Right cardiac atrium (tissue), 5 donors: Measurements from ENCODE around the gene FREY1. TPM values are rescaled to one million over a fixed set of nuclear protein-coding genes. Genes with fewer than 3 reads are reported as not detected.

Experiments used
- ATAC-seq, 2 donors: fragments of 200-7000 bp; cut with Tn5 transposase; one replicate each; pipeline versions ENCODE4 v1.8.0 to v1.9.1; 2020; ENCODE audit warnings: moderate library complexity in 2 of 2, mild to moderate bottlenecking in 1 of 2
- DNase-seq, 3 donors: peaks; one replicate each; pipeline ENCODE4 v3.0.0-alpha.2; 2020
- H3K27ac ChIP-seq: one replicate; pipeline ENCODE4 v1.5.1; 2013; ENCODE audit warnings: mild to moderate bottlenecking, low read length, control low read depth, moderate library complexity
- H3K27me3 ChIP-seq: one replicate; pipeline ENCODE4 v1.6.1; 2013; ENCODE audit not compliant: control insufficient read depth, insufficient read depth
- H3K4me1 ChIP-seq: one replicate; pipeline ENCODE4 v1.6.1; 2013; ENCODE audit warnings: low read length; ENCODE audit not compliant: control insufficient read depth, insufficient read depth
- H3K4me3 ChIP-seq: one replicate; pipeline ENCODE4 v1.5.1; 2013; ENCODE audit warnings: low read length, control low read depth
- H3K9me3 ChIP-seq: one replicate; pipeline ENCODE4 v1.6.1; 2013; ENCODE audit warnings: low read length; ENCODE audit not compliant: control insufficient read depth
- WGBS: extraction: QIAGEN DNeasy Blood & Tissue Kit; methylation state at CpG from one replicate; pipeline ENCODE4 v1.1.7; 2013; 5-methylcytosine and 5-hydroxymethylcytosine counted together
- intact Hi-C, 4 donors: fragments of 100-400 bp; cut with DNase I; formaldehyde crosslinking; loops; one replicate each; pipeline versions ENCODE4 v1.11.0 to v1.14.0; 2022 to 2023
- polyA plus RNA-seq: library from polyadenylated mRNA; stranded (reverse); fragments of 200-250 nt; gene quantifications from one replicate; pipeline ENCODE4 v1.2.3, GENCODE V29; 2013
- total RNA-seq, 4 donors: library from RNA; stranded (reverse); fragmentation: NEBNext Ultra II Directional; extraction: Animal tissue kit (Norgen Biotek cat#: 25700); gene quantifications; one replicate each; pipeline ENCODE4 v1.2.1, GENCODE V29; 2021
- donor health status: healthy with polysubstance abuse.
- donor health status: DM: no; HTN: yes; CAD: no.
- donor health status: DM: no; HTN: no; CAD: no.
- donor health status: DM: no; HTN: yes; CAD: no; lungs with severe emphysema.
- donor health status: DM: yes; HTN: yes; CAD: no.

Gene FREY1
- total and polyA plus RNA-seq, 5 donors: 0.18 to 0.68 (median 0.46) TPM; not detected in 1

DNA sequence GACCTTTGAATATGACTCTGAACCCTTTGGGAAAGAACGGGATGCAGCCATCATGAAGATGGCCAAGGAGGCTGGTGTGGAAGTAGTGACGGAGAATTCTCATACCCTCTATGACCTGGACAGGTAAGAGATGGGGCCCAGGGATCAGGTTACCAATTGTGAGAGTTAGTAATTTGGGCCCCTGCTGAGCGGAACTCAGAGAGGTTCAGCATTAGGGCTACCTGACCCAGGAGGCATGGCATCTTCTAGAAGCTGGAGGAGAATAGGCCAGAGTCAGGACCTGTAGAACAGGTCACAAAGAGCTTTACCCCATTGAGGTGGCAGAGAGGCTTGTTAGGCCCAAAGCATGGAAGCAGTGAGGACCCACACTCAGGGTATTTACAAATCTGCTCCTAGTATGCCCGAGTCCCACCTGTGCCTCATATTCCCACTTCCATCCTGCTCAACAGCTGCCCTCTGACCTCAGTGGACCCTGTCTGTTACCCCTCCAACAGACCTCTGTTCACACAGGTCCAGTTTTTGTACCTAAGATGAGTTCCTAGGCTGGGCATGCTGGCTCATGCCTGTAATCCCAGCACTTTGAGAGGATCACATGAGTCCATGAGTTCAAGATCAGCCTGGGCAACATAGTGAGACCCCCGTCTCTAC is 48.2 kb downstream of the FREY1 start:
- intact Hi-C loops: no loop called here
- WGBS: 69% methylated on average over 5 of the region's 5 CpGs
- H3K4me1 ChIP-seq: peaks cover 35% of the 10 kb centered on the region
- H3K27me3 ChIP-seq: no peaks in the 10 kb centered on the region
- peak overlapping the region; percentile 94 for H3K27ac ChIP-seq
- H3K9me3 ChIP-seq: no peaks in the 10 kb centered on the region
- ATAC-seq (no peak), DNase-seq (no peak)
- no peak overlapping the region for H3K4me3 ChIP-seq

DNA sequence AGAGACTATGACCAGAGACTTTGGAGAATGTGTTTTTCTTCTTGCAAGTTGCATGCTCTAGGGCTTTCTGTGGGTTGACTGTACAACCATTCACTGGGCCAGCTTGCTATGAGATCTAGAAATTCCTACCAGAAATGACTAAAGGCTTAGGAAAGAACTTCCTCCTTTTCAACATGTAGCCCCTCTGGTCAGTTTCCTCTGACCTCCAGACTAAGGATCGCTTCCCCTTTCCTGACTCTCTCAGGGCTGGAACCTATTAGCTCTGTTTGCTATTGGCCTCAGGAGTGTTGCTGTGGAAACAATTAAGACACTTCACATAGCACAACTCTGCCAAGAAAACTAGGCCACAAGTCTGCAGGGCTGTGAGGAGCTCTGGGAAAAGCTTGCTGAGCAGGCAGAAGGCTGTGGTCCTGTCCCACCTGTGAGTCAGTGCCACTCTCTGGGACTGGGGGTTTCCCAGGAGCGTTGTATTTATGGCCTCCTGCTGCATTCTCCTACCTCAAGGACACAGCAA is 49.1 kb downstream of the FREY1 start:
- Histone ChIP-seq H3K27me3 (no peaks in the 10 kb centered on the region), H3K4me1 (peaks cover 35% of the 10 kb centered on the region), H3K9me3 (no peaks in the 10 kb centered on the region), H3K27ac (peak overlapping the region; percentile 94), H3K4me3 (no peak overlapping the region)
- DNase-seq: peak; percentile 44 to 77 (median 76)
- 13% methylated on average over 2 of the region's 2 CpGs for WGBS
- ATAC-seq: peak; percentile 58 to 72
- intact Hi-C loops: no loop called here

Other genes with a start within 250 kb of the FREY1 start
- gene CHST1, start 241.6 kb downstream of the FREY1 start, total RNA-seq: 1 to 10 TPM; 2.4 to 7.0 (median 3.3) TPM
- gene CHST1, start 241.6 kb downstream of the FREY1 start, polyA plus RNA-seq: 2.7 TPM
- gene SLC35C1, start 102.1 kb downstream of the FREY1 start, total RNA-seq: 10 to 100 TPM in 1 of 4 donors, 1 to 10 TPM in 3; 7.6 to 11.4 (median 9.0) TPM
- gene SLC35C1, start 102.1 kb downstream of the FREY1 start, polyA plus RNA-seq: 7.3 TPM
- gene CRY2, start 59.8 kb downstream of the FREY1 start, total RNA-seq: 10 to 100 TPM; 67.7 to 82.1 (median 74.4) TPM
- gene CRY2, start 59.8 kb downstream of the FREY1 start, polyA plus RNA-seq: 34.3 TPM
- gene MAPK8IP1, start 21.6 kb downstream of the FREY1 start, total RNA-seq: 1 to 10 TPM; 5.8 to 7.4 (median 6.3) TPM
- 6.4 TPM for gene MAPK8IP1, start 21.6 kb downstream of the FREY1 start, polyA plus RNA-seq
- 10 to 100 TPM; 14.3 to 17.7 (median 15.9) TPM for gene PEX16, start 10.6 kb upstream of the FREY1 start, total RNA-seq
- 16.7 TPM for gene PEX16, start 10.6 kb upstream of the FREY1 start, polyA plus RNA-seq
- gene LARGE2, start 15.4 kb upstream of the FREY1 start, total RNA-seq: under 1 TPM in 3 of 4 donors, not detected in 1; 0.18 to 0.48 (median 0.20) TPM
- 0.32 TPM for gene LARGE2, start 15.4 kb upstream of the FREY1 start, polyA plus RNA-seq
- 10 to 100 TPM; 50.5 to 57.3 (median 52.2) TPM for gene PHF21A, start 214.2 kb upstream of the FREY1 start, total RNA-seq
- gene PHF21A, start 214.2 kb upstream of the FREY1 start, polyA plus RNA-seq: 23.6 TPM